MM.1S (cell line): Measurements from ENCODE around the gene LIFR.

Source experiments
- DNase-seq: peaks from one replicate; pipeline ENCODE4 v3.0.0-alpha.2; 2015
- H2AFZ ChIP-seq: fragments of 300-600 bp; sonication (generic); 2 replicates; pipeline ENCODE4 v1.6.0; 2016; ENCODE audit warnings: antibody characterized with exemption, low read length
- H3F3A ChIP-seq: fragments of 300-600 bp; sonication (generic); 2 replicates; pipeline ENCODE4 v1.6.1; 2016; ENCODE audit warnings: mild to moderate bottlenecking, antibody characterized with exemption, low read length, moderate library complexity, mixed read lengths; ENCODE audit not compliant: insufficient read depth
- H3K27ac ChIP-seq: fragments of 300-600 bp; sonication (generic); 2 replicates; pipeline ENCODE4 v1.5.1; 2016; ENCODE audit warnings: mild to moderate bottlenecking, low read length
- H3K27me3 ChIP-seq: fragments of 300-600 bp; sonication (generic); replicated peaks from 2 replicates; pipeline ENCODE4 v1.6.0; 2016; ENCODE audit warnings: low read length; ENCODE audit not compliant: insufficient read depth
- H3K36me3 ChIP-seq: fragments of 300-600 bp; sonication (generic); replicated peaks from 2 replicates; pipeline ENCODE4 v1.6.1; 2016; ENCODE audit warnings: mild to moderate bottlenecking, low read length, mixed read lengths; ENCODE audit not compliant: insufficient read depth
- H3K4me1 ChIP-seq: fragments of 300-600 bp; sonication (generic); 2 replicates; pipeline ENCODE4 v1.6.1; 2016; ENCODE audit warnings: low read length, mixed read lengths
- H3K4me2 ChIP-seq: fragments of 300-600 bp; sonication (generic); 2 replicates; pipeline ENCODE4 v1.6.0; 2016; ENCODE audit warnings: low read depth, low read length
- H3K4me3 ChIP-seq: fragments of 300-600 bp; sonication (generic); 2 replicates; pipeline ENCODE4 v1.5.1; 2016; ENCODE audit warnings: low read length, mixed read lengths
- H3K79me2 ChIP-seq: fragments of 300-600 bp; sonication (generic); 2 replicates; pipeline ENCODE4 v1.6.1; 2016; ENCODE audit warnings: mixed run types, low read length, mixed read lengths
- H3K9ac ChIP-seq: fragments of 300-600 bp; sonication (generic); 2 replicates; pipeline ENCODE4 v1.6.1; 2016; ENCODE audit warnings: low read length, mixed read lengths
- H3K9me2 ChIP-seq: fragments of 300-600 bp; sonication (generic); replicated peaks from 2 replicates; pipeline ENCODE4 v1.6.1; 2016; ENCODE audit warnings: mild to moderate bottlenecking, low read length, mixed read lengths; ENCODE audit not compliant: insufficient read depth
- H3K9me3 ChIP-seq: fragments of 300-600 bp; sonication (generic); replicated peaks from 2 replicates; pipeline ENCODE4 v1.6.1; 2016; ENCODE audit warnings: mild to moderate bottlenecking, low read length, mixed read lengths; ENCODE audit not compliant: insufficient read depth
- H4K20me1 ChIP-seq: fragments of 300-600 bp; sonication (generic); 2 replicates; pipeline ENCODE4 v1.6.1; 2016; ENCODE audit warnings: mild to moderate bottlenecking, low read length, moderate library complexity, mixed read lengths; ENCODE audit not compliant: insufficient read depth
- EZH2 ChIP-seq: fragments of 300-600 bp; sonication (generic); optimal IDR thresholded peaks from 2 replicates; pipeline ENCODE3; 2017; ENCODE audit warnings: low read depth, mild to moderate bottlenecking, antibody characterized with exemption, low read length, mixed read lengths
- EZH2phosphoT487 ChIP-seq: fragments of 300-600 bp; sonication (generic); IDR thresholded peaks from 2 replicates; pipeline ENCODE4 v1.6.1; 2018; ENCODE audit warnings: antibody characterized with exemption, low read length
- TF ChIP-seq, protein P1 (sequence below): fragments of 300-600 bp; sonication (generic); IDR thresholded peaks from 2 replicates; pipeline ENCODE4 v1.5.1; 2016; ENCODE audit warnings: antibody characterized with exemption, low read length, mixed read lengths

Gene LIFR

DNA sequence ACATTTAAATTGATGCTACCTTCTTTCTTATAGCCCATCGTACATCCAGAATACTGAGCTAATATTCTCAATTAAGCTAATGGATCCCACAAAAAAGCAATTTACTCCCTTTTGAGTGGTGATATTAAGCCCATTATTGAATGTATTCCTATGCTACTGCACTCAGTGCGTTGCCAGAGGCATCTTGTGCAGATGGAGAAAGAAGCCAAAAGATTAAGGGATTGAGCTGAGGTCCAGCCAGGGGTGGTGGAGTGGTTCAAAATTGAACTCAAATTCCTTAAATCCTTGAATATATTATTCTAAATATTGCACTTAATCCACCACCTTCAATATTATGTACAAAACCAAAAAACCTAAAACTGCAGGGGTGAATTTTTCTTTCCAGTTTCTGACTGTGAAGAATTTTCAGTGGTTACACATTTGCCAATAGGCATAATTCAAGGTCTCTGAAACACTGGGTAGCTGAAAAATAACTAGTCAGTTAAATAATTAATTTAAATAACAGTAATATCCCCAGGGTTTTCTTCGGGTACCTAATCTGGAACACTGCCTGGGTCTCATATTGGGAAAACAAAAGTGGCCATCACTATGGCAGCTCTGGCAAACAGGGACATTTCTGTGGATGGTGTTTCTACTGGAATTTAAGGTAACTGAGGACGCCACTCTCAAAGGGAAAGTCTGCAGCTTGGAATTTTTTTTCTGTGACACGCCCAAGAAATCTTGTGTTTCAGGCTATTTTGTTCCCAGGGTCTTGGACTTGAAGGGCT is 6.2 kb upstream of the LIFR start:
- no peaks in the 10 kb centered on the region for H3K9me2 ChIP-seq
- H3K4me3 ChIP-seq = no peak overlapping the region
- H3K27me3 ChIP-seq = no peaks in the 10 kb centered on the region
- 0 out of 2 replicates have a peak, but pooled peaks cover under 1% of the 10 kb centered on the region for H3K4me1 ChIP-seq
- H4K20me1 ChIP-seq = no peaks in the 10 kb centered on the region
- H3F3A ChIP-seq = no peaks in the 10 kb centered on the region
- DNase-seq = no peak
- no peak overlapping the region for H2AFZ ChIP-seq
- no peaks in the 10 kb centered on the region for H3K9me3 ChIP-seq
- H3K4me2 ChIP-seq = no peak overlapping the region
- no peak overlapping the region for H3K9ac ChIP-seq
- H3K79me2 ChIP-seq = no peaks in the 10 kb centered on the region
- no peak overlapping the region for H3K27ac ChIP-seq
- TF ChIP-seq EZH2phosphoT487 (no peak), EZH2 (no peak)
- TF ChIP-seq, protein P1, sequence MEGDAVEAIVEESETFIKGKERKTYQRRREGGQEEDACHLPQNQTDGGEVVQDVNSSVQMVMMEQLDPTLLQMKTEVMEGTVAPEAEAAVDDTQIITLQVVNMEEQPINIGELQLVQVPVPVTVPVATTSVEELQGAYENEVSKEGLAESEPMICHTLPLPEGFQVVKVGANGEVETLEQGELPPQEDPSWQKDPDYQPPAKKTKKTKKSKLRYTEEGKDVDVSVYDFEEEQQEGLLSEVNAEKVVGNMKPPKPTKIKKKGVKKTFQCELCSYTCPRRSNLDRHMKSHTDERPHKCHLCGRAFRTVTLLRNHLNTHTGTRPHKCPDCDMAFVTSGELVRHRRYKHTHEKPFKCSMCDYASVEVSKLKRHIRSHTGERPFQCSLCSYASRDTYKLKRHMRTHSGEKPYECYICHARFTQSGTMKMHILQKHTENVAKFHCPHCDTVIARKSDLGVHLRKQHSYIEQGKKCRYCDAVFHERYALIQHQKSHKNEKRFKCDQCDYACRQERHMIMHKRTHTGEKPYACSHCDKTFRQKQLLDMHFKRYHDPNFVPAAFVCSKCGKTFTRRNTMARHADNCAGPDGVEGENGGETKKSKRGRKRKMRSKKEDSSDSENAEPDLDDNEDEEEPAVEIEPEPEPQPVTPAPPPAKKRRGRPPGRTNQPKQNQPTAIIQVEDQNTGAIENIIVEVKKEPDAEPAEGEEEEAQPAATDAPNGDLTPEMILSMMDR = no peak
- H3K36me3 ChIP-seq = no peaks in the 10 kb centered on the region

DNA sequence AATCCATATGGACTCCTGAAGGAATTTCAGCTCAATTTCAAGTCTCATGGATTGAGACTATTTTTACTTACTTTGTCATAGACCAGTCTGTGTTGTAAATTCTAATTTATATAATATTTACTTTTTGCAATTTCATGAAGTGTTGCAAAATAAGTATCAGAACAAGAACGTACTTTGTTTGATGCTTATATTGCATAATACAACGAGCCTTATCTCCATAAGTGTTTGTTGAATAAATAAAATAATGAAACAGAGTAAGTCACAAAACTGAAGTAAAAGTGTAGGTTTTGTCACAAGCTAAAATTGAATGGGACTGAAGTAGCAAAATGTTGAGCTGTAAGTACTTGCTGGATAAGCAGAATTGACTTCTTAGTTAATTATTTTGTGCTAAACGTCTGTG is 3.0 kb upstream of the LIFR start:
- Histone ChIP-seq H3K4me3 (no peak overlapping the region), H3K79me2 (no peaks in the 10 kb centered on the region), H3K27ac (no peak overlapping the region), H3K9ac (no peak overlapping the region), H3K27me3 (peaks cover 15% of the 10 kb centered on the region), H3K4me1 (0 out of 2 replicates have a peak, but pooled peaks cover 6% of the 10 kb centered on the region), H3K4me2 (no peak overlapping the region), H3K36me3 (no peaks in the 10 kb centered on the region), H4K20me1 (no peaks in the 10 kb centered on the region), H3F3A (peaks cover 8% of the 10 kb centered on the region; the same call in 1 of the 2 replicates), H2AFZ (no peak overlapping the region), H3K9me2 (no peaks in the 10 kb centered on the region), H3K9me3 (no peaks in the 10 kb centered on the region)
- no peak for DNase-seq
- TF ChIP-seq EZH2phosphoT487 (no peak), EZH2 (no peak)
- TF ChIP-seq, protein P1 = no peak

DNA sequence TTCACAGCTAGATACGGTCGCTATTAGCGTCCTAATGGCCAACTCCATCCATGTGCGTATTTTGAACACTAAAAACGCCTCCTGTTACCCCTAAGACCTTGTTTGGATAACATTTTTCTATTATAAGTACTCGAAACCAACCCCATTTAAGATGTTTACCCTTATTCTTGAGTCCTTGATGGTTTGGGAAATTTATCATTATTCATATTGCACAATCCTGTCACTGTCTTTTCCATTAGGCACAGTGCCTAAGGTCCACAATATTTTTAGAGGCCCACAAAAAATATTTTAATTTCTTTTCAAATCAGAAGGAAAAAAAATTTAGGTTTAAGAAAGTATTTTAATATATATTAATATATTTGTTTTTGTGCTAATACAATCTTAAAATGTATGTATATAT is 1.3 kb upstream of the LIFR start:
- no peak for DNase-seq
- H3K4me2 ChIP-seq = peak overlapping the region; percentile 91
- H3K4me3 ChIP-seq = no peak overlapping the region; the same call in 1 of the 2 replicates
- no peak overlapping the region for H2AFZ ChIP-seq
- TF ChIP-seq, protein P1 = no peak
- no peak for TF ChIP-seq EZH2phosphoT487
- TF ChIP-seq EZH2 = no peak
- no peaks in the 10 kb centered on the region for H3K9me2 ChIP-seq
- 0 out of 2 replicates have a peak, but pooled peaks cover 6% of the 10 kb centered on the region for H3K4me1 ChIP-seq
- H3K9me3 ChIP-seq = no peaks in the 10 kb centered on the region
- H3F3A ChIP-seq = peaks cover 8% of the 10 kb centered on the region; the same call in 1 of the 2 replicates
- no peaks in the 10 kb centered on the region for H4K20me1 ChIP-seq
- no peak overlapping the region for H3K9ac ChIP-seq
- no peaks in the 10 kb centered on the region for H3K36me3 ChIP-seq
- no peaks in the 10 kb centered on the region for H3K79me2 ChIP-seq
- peaks cover 20% of the 10 kb centered on the region for H3K27me3 ChIP-seq
- H3K27ac ChIP-seq = no peak overlapping the region
